GM19463 (cell line): ENCODE measurements around the gene MARK1.
"Not testable (repeated sequence)": the region's sequence is repeated elsewhere in the genome, so short reads cannot be mapped to it uniquely, and the experiment has no call there.

ENCODE experiments used
- ATAC-seq: cut with Tn5 transposase; IDR thresholded peaks from one replicate; pipeline ENCODE4 v1.9.1; 2021; ENCODE audit warnings: mild to moderate bottlenecking, moderate library complexity; ENCODE audit not compliant: unreplicated experiment

Gene MARK1

GRCh38 chr1:220605651-220606050 lies 77.7 kb downstream of the MARK1 start:
- ATAC-seq: not testable (repeated sequence)

DNA sequence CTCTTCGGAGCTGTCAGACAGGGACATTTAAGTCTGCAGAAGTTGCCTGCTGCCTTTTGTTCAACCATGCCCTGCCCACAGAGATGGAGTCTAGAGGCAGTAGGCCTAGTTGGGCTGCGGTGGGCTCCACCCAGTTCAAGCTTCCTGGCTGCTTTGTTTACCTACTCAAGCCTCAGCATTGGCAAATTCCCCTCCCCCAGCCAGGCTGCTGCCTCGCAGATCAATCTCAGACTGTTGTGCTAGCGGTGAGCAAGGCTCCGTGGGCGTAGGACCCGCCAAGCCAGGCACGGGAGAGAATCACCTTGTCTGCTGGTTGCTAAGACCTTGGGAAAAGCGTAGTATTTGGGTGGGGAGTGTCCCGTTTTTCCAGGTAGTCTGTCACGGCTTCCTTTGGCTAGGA lies 83.2 kb downstream of the MARK1 start:
- not testable (repeated sequence) for ATAC-seq

DNA sequence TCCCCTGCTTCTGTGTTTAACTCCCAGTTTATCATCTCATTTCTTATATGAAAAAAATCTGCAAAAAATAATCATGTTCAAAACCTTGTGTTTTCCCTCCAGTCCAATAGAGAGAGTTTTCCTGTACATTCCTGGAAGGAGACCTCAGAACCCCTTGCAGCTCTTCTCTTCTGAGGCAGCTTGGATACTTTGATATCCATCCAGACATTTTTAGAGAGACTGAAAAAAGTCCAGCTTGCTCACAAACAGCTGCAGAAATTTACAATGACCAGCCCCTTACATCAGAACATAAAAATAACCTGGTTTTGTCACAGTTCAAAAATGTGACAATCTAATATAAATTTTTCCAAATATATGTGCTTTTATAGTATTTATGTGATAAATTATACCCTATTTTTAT lies 88.9 kb downstream of the MARK1 start:
- no peak for ATAC-seq

- no peak for ATAC-seq
These were observed 100.5 kb downstream of the MARK1 start for GRCh38 chr1:220628431-220628830.

GRCh38 chr1:220631238-220631815 lies 103.4 kb downstream of the MARK1 start:
- no peak for ATAC-seq

- no peak for ATAC-seq
These were observed 109.8 kb downstream of the MARK1 start for GRCh38 chr1:220637759-220638158.

DNA sequence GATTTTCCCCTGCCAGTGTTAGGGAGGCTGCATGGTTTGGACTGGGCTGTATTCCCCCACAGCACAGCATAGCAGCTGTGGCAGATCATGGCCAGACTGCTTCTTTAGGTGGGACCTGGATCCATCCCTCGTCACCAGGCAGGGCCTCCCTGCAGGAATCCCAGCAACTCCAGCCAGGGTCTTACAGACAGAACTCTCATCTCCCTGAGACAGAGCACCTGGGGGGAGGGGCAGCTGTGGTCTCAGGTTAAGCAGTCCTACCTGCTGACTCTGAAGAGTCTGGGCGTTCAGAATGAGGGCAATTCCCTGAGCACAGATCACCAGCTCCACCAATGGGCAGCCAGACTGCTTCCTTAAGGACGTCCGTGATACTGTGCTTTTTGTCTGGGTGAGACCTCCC lies 114.3 kb downstream of the MARK1 start:
- no peak for ATAC-seq

DNA sequence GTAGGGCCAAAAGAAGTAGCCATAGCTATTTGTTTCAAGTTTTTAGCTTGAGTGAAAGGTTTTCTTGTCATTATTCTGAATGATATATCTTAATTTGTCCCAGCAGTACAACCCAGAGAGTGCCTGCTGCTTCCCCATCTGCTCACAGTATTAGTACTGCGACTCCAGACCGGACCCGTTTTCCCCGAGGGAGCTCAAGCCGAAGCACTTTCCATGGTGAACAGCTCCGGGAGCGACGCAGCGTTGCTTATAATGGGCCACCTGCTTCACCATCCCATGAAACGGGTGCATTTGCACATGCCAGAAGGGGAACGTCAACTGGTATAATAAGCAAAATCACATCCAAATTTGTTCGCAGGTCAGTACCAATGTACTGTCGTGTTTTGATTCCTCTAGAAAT lies 125.1 kb downstream of the MARK1 start:
- ATAC-seq: no peak

DNA sequence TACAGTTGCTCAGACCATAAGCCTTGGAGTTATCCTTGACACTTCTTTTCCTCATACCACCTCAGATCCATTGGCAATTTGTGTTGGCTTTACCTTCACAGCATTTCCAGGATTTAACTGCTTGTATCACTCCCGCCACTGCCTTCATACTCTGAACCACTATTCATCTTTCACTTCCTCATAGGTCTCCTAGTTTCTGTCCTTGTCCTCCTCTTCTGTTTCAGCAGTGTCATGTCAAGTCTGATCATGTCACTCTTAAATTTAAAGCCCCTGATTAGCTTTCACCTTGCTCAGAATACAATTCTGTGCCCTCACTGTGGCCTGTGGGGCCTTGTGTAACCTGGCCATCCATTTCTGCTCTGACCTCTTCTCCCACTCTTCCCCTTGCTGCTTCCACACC lies 127.6 kb downstream of the MARK1 start:
- ATAC-seq: peak; percentile 91

DNA sequence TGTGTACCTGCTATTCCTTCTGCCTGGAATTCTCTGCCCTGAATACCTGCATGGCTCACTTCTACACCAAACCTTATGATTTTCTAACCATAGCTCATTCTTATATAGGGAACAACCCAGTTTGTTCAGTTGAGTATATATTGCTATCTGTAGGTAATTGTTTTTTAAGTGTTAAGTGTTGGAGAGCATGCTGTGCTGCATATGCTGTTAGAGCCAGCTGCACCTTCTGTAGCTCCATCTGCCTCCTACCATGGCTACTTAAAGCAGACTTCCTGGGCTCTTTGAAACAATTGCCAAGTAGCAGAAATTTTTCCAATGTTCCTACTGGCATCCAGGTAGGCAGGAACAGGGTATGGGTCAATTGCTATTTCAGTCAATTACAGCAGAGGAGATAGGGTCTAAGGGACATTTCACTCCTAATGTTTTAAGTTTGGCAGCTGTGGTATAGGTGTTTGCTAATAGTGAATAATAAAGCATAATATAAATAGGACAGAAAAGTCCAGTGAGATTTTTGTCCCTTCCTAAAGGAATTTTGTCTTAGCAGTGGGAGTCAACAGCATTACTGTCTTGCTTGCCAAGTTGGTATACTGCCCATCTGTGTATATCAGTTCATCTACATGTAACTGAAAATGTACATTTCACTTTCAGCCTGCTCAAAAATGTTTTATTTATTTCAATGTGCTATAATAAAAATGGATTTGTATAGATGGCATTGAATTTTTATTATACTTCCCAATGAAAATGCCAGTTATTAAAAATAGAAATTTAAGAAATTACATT lies 128.2 kb downstream of the MARK1 start:
- ATAC-seq: peak; percentile 8

DNA sequence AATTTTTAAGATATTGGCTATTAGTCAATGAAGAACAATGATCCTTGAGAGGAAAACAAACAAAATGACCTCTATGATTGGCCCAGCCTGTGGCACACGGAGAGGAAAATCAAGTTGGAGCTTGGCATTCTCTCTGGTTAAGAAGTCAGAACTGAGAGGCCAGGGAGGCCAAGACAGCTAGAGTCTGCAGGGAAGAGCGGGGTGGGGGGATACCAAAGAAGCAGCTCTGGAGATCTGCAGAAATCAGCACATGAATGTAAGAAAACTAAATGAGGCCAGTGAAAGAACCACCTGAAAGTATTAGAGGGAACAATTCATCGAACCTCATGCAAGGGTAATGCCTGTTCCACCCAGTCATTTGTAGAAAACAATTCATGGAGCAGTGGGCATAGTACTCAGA lies 138.4 kb downstream of the MARK1 start:
- ATAC-seq: no peak

- ATAC-seq: no peak
These were observed 141.1 kb downstream of the MARK1 start for GRCh38 chr1:220669005-220669404.

GRCh38 chr1:220670365-220670764 lies 142.4 kb downstream of the MARK1 start:
- no peak for ATAC-seq

DNA sequence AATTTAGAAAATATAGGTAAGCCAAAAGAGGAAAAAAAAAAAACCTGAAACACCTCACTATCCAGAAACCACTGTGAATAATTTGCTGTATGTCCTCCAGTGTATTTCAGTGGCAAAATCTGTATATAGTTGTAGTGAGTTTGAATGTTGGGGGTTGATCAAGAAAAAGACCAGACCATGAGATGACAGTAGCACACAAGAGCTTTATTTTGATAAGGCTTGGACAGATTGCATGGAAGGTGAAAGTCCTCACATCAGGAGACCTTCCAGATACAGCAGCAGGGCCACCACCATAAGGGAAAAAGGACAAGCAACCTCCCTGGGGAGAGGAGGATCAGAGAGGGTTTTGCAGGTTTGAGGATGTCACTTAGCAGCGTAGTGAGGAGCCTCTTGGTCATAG lies 146.0 kb downstream of the MARK1 start:
- ATAC-seq: no peak

GRCh38 chr1:220677251-220677650 lies 149.3 kb downstream of the MARK1 start:
- no peak for ATAC-seq

DNA sequence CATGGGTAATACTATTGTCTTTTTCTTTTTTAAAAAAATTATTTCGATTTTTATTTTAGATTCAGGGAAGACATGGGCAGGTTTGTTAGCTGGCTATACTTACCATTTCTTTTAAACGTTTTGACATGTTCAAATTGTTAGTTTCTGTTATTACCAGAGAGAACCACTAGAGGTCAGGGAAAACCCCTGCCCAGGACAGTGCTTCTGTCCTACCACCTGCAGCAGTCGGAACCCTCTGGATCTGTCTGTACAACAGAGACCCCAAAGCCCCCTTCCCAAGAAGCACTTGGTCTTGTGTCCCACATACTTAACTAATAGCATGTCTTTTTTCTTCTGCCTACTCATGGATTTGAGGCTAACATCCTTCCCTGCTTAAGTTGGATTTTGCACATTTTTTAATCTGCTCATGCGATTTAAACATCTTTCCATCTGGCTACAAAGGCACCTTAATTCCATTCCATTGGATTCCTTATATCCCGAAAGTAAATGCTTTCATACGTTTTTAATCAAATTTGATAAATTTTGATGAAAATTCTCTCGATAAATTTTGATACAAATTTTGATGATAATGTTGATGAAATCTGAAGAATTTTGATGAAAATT lies 152.2 kb downstream of the MARK1 start:
- ATAC-seq: peak; percentile 92

DNA sequence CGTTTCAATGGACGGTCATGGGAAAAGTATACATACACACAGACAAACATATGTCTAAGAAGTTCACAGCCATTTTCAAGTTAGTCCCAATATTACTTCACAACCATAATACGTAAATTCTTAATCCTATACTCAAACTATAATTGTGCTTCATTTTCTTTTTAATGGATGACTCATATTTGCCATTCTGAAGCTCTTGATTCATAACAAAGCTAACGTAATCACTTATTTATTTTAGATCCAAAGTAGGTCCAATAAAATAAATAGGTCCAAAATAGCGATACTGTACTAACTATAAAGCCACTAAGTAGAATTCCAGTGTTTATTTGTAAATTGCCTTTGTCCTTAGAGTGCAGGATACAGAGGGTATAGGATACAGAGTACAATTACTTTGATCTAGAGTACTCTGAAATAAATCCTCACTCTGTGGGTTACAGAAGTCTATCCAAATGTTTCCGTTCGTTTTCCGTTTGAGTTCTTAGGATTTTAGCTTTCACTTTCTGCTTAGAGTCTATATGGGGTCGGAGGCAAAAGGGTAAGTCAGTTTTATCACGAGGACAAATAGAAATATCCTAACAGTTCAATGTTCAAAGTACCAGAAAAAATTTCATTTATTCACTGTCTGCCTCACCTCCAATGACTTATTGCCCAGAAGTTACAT lies 153.4 kb downstream of the MARK1 start:
- no peak for ATAC-seq

DNA sequence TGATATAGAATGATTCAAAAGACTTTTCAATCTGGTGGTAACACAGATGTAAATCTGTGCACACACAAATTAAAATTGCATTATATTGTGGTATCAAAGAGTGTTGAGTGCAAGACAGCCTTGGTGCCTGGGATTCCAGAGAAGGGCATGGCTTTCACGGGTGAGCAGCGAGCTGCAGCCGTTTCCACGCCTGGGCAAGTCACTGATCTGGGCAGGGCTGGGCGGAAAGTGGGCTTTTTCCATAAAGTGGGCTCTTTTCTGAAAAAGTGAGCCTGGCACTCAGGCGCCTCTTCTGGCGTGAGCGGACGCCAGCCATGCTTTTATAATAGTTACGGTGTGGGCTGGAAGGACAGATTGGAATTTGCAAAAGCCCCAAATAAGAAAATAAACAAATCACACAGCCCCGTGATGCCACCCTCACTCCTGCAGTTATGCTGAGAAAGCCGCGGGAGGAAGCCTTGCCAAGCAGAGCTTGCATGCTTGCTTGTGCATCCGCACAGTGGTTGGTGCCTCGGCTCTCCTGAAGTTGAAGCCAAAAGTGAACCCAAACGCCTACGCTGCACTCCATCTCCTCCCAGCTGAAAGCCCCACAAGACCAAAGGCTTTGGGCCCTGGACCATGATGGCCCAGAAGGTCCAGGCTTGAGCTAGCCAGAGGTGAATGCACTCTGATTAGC lies 155.1 kb downstream of the MARK1 start:
- ATAC-seq: no peak

- not testable (repeated sequence) for ATAC-seq
These were observed 155.8 kb downstream of the MARK1 start for GRCh38 chr1:220683716-220684115.

DNA sequence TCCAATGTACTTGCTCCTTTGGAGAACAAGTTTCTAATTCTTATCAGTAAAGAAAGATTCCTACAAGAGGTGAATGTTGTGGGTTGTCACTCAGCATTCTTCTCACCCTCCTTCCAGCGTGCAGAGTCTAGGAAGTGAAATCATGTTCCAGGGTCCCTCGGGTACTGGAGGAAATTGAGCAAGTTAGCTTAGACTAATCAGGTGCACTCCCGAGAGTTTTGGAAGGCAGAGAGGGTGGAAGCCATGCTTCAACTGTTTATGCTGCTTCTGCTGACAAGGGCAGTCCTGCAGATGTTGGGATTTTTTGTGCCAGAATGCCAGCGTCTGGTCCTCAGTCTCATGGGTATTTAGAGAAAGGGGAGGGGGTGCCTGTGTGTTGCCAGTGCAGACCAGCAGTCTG lies 157.0 kb downstream of the MARK1 start:
- ATAC-seq: no peak

- ATAC-seq: no peak
These were observed 157.9 kb downstream of the MARK1 start for GRCh38 chr1:220685879-220686278.
